ENCODE measurements around the gene HBG1.

GRCh38 chr11:5241458-5241857 lies 8.2 kb downstream of the HBG1 start:
- no peak for TF ChIP-seq CTCF (IDR thresholded peaks at IDR 0.05)
- TF ChIP-seq POLR2A (IDR thresholded peaks at IDR 0.05): no peak

Measured in esophagus squamous epithelium (tissue), 4 donors.